HCT116 (cell line): ENCODE results near the gene UGDH. TPM values are rescaled to one million over a fixed set of nuclear protein-coding genes. Genes with fewer than 3 reads are reported as not detected.

Source experiments
- ATAC-seq: fragments of 200-7000 bp; cut with Tn5 transposase; 2 replicates; pipeline ENCODE4 v1.9.1; 2020; ENCODE audit warnings: mild to moderate bottlenecking, moderate library complexity
- BruUV-seq: library from RNA; stranded (reverse); fragments of 400-500 nt; replicated peaks from 2 replicates; lab custom pipeline; 2021; lab: Mats Ljungman, UMichigan
- CTCF ChIA-PET: fragments of 300-600 bp; sonication (Branson Sonifier 250); formaldehyde crosslinking; loops from one replicate; lab custom pipeline; 2021; ENCODE audit warnings: antibody characterized with exemption; lab: Charles Lee
- POLR2A ChIA-PET: fragments of 300-600, 350-600 bp; sonication (Branson Sonifier 250); formaldehyde crosslinking; loops from one replicate; lab custom pipeline; 2021; ENCODE audit warnings: antibody characterized with exemption; lab: Charles Lee
- RAD21 ChIA-PET, 2 experiments: fragments of 300-600 bp; sonication (Branson Sonifier 250); formaldehyde crosslinking; loops; one replicate each; lab custom pipeline; 2023; ENCODE audit warnings: low total read pairs in 2 of 2; ENCODE audit not compliant: uncharacterized antibody in 2 of 2, unreplicated experiment in 2 of 2, low non-redundant PET in 1 of 2; lab: Charles Lee
- DNase-seq: peaks from one replicate; pipeline ENCODE4 v3.0.0-alpha.2; 2010; ENCODE audit warnings: low read depth, low spot score
- H2AFZ ChIP-seq: fragments of 200-600 bp; shearing (Covaris generic), sonication (generic); 2 replicates; pipeline ENCODE4 v1.6.1; 2017; ENCODE audit warnings: low read depth, mixed run types, mixed read lengths, antibody characterized with exemption, low read length; ENCODE audit not compliant: poor library complexity, severe bottlenecking
- H3K27ac ChIP-seq: 2 replicates; pipeline ENCODE4 v1.5.1; 2012; ENCODE audit warnings: low read depth, low read length
- H3K27me3 ChIP-seq: fragments of 200-600 bp; sonication (generic); 2 replicates; pipeline ENCODE4 v1.6.1; 2016; ENCODE audit warnings: mixed run types, low read length, mixed read lengths; ENCODE audit not compliant: insufficient read depth
- H3K36me3 ChIP-seq, 2 experiments: fragments of 200-500 bp in 1 of 2; fragments of 200-600 bp in 1 of 2; sonication (Bioruptor generic) in 1 of 2; sonication (generic) in 1 of 2; 2 replicates each; pipeline versions ENCODE4 v1.5.1 to v1.6.1; 2014 to 2016; ENCODE audit warnings: low read length in 2 of 2, inconsistent platforms in 1 of 2, mixed read lengths in 1 of 2, mixed run types in 1 of 2; ENCODE audit not compliant: insufficient read depth in 2 of 2, control insufficient read depth in 1 of 2
- H3K4me1 ChIP-seq, 2 experiments: fragments of 200-600 bp in 1 of 2; sonication (generic) in 1 of 2; 2 replicates each; pipeline versions ENCODE4 v1.5.1 to v1.6.1; 2012 to 2017; ENCODE audit warnings: low read length in 2 of 2, inconsistent platforms in 1 of 2, mild to moderate bottlenecking in 1 of 2, mixed read lengths in 1 of 2, mixed run types in 1 of 2, moderate library complexity in 1 of 2; ENCODE audit not compliant: insufficient read depth in 2 of 2, control insufficient read depth in 1 of 2
- H3K4me2 ChIP-seq: fragments of 200-600 bp; sonication (generic); 2 replicates; pipeline ENCODE4 v1.6.1; 2017; ENCODE audit warnings: mixed run types, low read length, mixed read lengths
- H3K4me3 ChIP-seq, 2 experiments: fragments of 200-600 bp in 1 of 2; sonication (generic) in 1 of 2; replicated peaks in 1 of 2; 2 replicates each; pipeline ENCODE4 v1.5.1; 2011 to 2016; ENCODE audit warnings: low read length in 2 of 2, control low read depth in 1 of 2, low read depth in 1 of 2, mild to moderate bottlenecking in 1 of 2, mixed read lengths in 1 of 2, mixed run types in 1 of 2
- H3K79me2 ChIP-seq: fragments of 200-600 bp; sonication (generic); 2 replicates; pipeline ENCODE4 v1.6.1; 2017; ENCODE audit warnings: mild to moderate bottlenecking, mixed run types, low read length, moderate library complexity, mixed read lengths; ENCODE audit not compliant: insufficient read depth
- H3K9ac ChIP-seq: fragments of 200-600 bp; sonication (generic); 2 replicates; pipeline ENCODE4 v1.6.1; 2016; ENCODE audit warnings: low read length, mixed read lengths
- H3K9me2 ChIP-seq: fragments of 200-600 bp; sonication (generic), shearing (Covaris generic); 2 replicates; pipeline ENCODE4 v1.6.1; 2017; ENCODE audit warnings: mixed run types, mild to moderate bottlenecking, moderate library complexity; ENCODE audit not compliant: insufficient read depth
- H3K9me3 ChIP-seq, 2 experiments: fragments of 200-500 bp in 1 of 2; fragments of 200-600 bp in 1 of 2; sonication (Bioruptor generic) in 1 of 2; sonication (generic) in 1 of 2; 2 replicates each; pipeline ENCODE4 v1.6.1; 2014 to 2017; ENCODE audit warnings: low read length in 2 of 2, mixed read lengths in 2 of 2, inconsistent platforms in 1 of 2, low read depth in 1 of 2, mild to moderate bottlenecking in 1 of 2, mixed run types in 1 of 2, moderate library complexity in 1 of 2; ENCODE audit not compliant: control insufficient read depth in 1 of 2, insufficient read depth in 1 of 2
- H4K20me1 ChIP-seq: fragments of 200-600 bp; sonication (generic), shearing (Covaris generic); 2 replicates; pipeline ENCODE4 v1.6.1; 2017; ENCODE audit warnings: mixed run types, mild to moderate bottlenecking, moderate library complexity; ENCODE audit not compliant: insufficient read depth
- ATF3 ChIP-seq: IDR thresholded peaks from 2 replicates; pipeline ENCODE4 v1.6.1; 2012
- CBX3 ChIP-seq: IDR thresholded peaks from 2 replicates; pipeline ENCODE4 v1.6.1; 2012; ENCODE audit warnings: low read depth
- FOSL1 ChIP-seq: IDR thresholded peaks from 2 replicates; pipeline ENCODE4 v1.6.1; 2012; ENCODE audit warnings: low read depth
- POLR2AphosphoS5 ChIP-seq: IDR thresholded peaks from 2 replicates; pipeline ENCODE4 v1.6.1; 2011; ENCODE audit warnings: mild to moderate bottlenecking, low read depth, low read length, moderate library complexity
- intact Hi-C: fragments of 100-400 bp; cut with micrococcal nuclease; formaldehyde crosslinking; loops from 2 replicates; pipeline ENCODE4 v1.10.0; 2022
- total RNA-seq: library from RNA; stranded (reverse); gene quantifications from one replicate; pipeline ENCODE4 v1.2.1, GENCODE V29; 2021; ENCODE audit not compliant: unreplicated experiment

The UGDH gene
- total RNA-seq, 1 experiment from 2014 or later: 67.9 TPM

GRCh38 chr4:39451423-39452023 is 75.7 kb downstream of the UGDH start:
- H3K36me3 ChIP-seq: peaks cover 48 to 59% of the 10 kb centered on the region in 2 experiments
- H3K9me2 ChIP-seq: no peaks in the 10 kb centered on the region
- no peaks in the 10 kb centered on the region for H3K4me1 ChIP-seq
- ATAC-seq (no peak), DNase-seq (no peak)
- POLR2A ChIA-PET: no interaction called here
- peaks cover 42% of the 10 kb centered on the region for H3K79me2 ChIP-seq
- H4K20me1 ChIP-seq: peaks cover 62% of the 10 kb centered on the region
- no peaks in the 10 kb centered on the region for H3K27me3 ChIP-seq
- no peak for TF ChIP-seq FOSL1
- TF ChIP-seq CBX3: no peak
- H3K9me3 ChIP-seq: no peaks in the 10 kb centered on the region
- intact Hi-C loops: loop anchor here (5.0 kb wide), 1 partner anchor 549 kb away; no protein-coding TSS in a partner anchor
- H3K4me2 ChIP-seq: no peak overlapping the region
- CTCF ChIA-PET: no interaction called here
- H2AFZ ChIP-seq: no peak overlapping the region
- RAD21 ChIA-PET: interaction anchor here in 1 of 2 experiments (0.7 kb wide), 1 partner anchor 225 kb away, joined by 3 read pairs; no protein-coding TSS in a partner anchor
- no TSS peak for BruUV-seq
- H3K27ac ChIP-seq: no peak overlapping the region
- no peak overlapping the region for H3K9ac ChIP-seq
- H3K4me3 ChIP-seq: no peak overlapping the region

- H3K9me3 ChIP-seq: no peaks in the 10 kb centered on the region
- no peak for TF ChIP-seq ATF3
- peak; percentile 22 for TF ChIP-seq POLR2AphosphoS5
- H3K9ac ChIP-seq: no peak overlapping the region
- no peak overlapping the region for H3K4me2 ChIP-seq
- H3K27ac ChIP-seq: no peak overlapping the region
- BruUV-seq: no TSS peak
- H3K79me2 ChIP-seq: peaks cover 33% of the 10 kb centered on the region
- CTCF ChIA-PET: no interaction called here
- intact Hi-C loops: loop anchor here (5.0 kb wide), 1 partner anchor 548 kb away; no protein-coding TSS in a partner anchor
- DNase-seq (no peak), ATAC-seq (no peak)
- no peaks in the 10 kb centered on the region for H3K9me2 ChIP-seq
- H3K4me3 ChIP-seq: no peak overlapping the region
- H3K27me3 ChIP-seq: no peaks in the 10 kb centered on the region
- H3K4me1 ChIP-seq: no peaks in the 10 kb centered on the region
- peaks cover 52% of the 10 kb centered on the region; the same call in 1 of the 2 replicates for H4K20me1 ChIP-seq
- no peak overlapping the region for H2AFZ ChIP-seq
- POLR2A ChIA-PET: no interaction called here
- peaks cover 40 to 50% of the 10 kb centered on the region in 2 experiments for H3K36me3 ChIP-seq
- RAD21 ChIA-PET: no interaction called here
Observed at GRCh38 chr4:39450618-39451017, 76.6 kb downstream of the UGDH start.

Other genes with a start within 250 kb of the UGDH start
- gene RFC1, start 161.1 kb downstream of the UGDH start, total RNA-seq: 52.3 TPM
- not detected for gene KLB, start 120.5 kb downstream of the UGDH start, total RNA-seq
- gene RPL9, start 68.5 kb downstream of the UGDH start, total RNA-seq: 1,657 TPM
- 23.5 TPM for gene LIAS, start 68.4 kb downstream of the UGDH start, total RNA-seq
- 21.6 TPM for gene SMIM14, start 111.4 kb upstream of the UGDH start, total RNA-seq
- 126 TPM for gene UBE2K, start 170.7 kb upstream of the UGDH start, total RNA-seq